Renal cortical epithelial cell (primary cell): ENCODE measurements around the gene CRACDL. TPM values are rescaled to one million over a fixed set of nuclear protein-coding genes. Genes with fewer than 3 reads are reported as not detected.
"Not testable (repeated sequence)": the region's sequence is repeated elsewhere in the genome, so short reads cannot be mapped to it uniquely, and the experiment has no call there.

ENCODE experiments used
- DNase-seq: peaks from one replicate; pipeline ENCODE4 v3.0.0-alpha.2; 2011; ENCODE audit warnings: low read depth
- total RNA-seq: library from RNA; depleted of rRNA; stranded (reverse); fragments of >200 nt; gene quantifications from 2 replicates; pipeline ENCODE4 v1.2.3, GENCODE V29; 2014

The CRACDL gene
- total RNA-seq, 1 donor from 2014 or later: 6.3 TPM

DNA sequence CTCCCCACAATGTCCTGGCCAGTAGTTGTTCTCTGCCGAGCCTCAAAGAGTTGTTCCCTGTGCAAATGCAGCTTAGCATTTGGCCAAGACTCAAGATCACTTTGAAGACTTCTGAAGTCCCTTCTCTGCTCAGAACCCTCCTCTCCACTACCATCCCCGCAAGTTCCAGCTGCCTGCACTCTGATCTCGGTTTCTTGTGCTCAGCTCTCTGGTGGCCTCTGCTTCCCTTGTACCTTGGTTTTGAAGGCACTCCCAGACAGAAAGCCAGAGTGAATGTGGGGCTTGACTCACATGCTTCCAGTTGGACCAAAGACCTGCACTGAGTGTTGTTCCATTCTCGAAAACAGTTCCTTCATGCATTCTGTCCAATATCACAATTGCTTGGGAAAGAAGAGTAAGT lies 28.6 kb downstream of the CRACDL start:
- DNase-seq: no peak

DNA sequence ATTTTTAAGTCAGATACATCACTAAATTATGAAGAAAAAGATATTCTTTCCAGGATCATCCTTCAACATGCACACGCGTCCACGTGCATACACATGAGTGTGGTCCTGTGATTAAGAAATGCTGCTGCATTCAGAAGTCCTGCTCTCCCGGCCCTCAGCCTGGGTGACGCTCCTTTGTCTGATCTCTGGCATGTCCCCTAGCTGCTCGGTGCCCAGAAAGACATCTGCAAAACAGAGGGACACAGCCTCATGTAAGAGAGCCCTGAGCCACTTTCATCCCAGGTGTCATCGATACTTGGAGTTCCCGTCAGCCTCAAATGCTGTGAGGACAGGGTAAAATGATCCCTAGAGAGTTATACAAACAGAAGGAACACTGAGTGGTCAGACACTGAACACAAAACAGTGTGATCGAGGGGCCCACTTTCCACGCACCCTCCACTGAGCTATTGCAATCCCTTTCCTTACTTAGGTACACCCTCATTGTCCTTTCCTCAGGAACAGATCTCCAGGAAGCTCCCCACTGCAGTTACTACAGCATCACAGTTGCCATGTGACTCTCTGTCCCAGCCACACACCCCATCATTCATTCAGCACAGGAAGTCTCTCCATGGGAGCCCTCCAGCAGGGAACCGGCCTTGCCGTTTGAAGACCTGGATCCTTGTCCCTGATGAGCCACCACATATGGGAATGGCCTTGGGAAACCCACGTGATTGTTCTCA lies 32.1 kb downstream of the CRACDL start:
- no peak for DNase-seq

- no peak for DNase-seq
These were observed 33.0 kb downstream of the CRACDL start for GRCh38 chr2:98903064-98903355.

DNA sequence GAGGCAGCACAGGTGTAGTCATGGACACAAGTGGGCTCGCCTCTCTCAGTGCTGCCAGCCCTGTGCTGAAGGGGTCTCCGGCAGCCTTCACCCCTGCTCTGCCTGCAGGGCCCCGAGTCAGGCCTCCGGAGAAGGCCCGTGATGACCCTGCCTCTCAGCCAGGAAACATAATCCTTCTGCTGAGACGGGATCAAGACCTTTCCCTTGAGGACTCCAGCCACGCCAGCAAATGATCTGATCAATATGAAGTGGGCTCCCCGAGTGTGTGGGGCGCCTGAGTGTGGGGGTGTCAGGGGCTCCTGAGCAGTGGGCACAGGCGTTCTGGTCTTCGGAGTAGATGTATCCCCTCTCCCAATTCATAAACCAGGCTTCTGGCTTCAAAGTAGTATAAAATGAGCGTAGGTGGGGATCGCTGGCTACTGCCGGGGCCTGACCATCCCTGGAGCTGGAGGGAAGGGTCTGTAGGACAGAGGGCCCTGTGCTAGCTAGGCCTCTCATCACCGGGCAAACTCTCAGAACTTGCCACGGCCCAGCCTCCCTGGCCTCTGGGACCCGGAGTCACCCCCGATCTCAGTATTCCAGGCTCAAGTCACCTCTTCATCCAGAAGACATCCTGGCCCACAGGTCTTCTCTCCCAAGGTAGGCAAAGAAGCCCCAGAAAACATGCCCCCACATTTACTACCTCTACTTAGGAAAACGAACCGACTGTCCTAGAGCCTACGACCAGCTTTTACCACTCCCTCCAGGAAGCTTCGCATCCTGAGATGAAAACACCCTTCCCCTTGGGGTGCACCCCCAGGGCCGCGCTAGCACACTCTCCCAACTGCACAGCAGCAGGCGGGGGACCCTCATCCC lies 33.6 kb downstream of the CRACDL start:
- no peak for DNase-seq

- DNase-seq: no peak
These were observed 34.3 kb downstream of the CRACDL start for GRCh38 chr2:98901702-98902101.

DNA sequence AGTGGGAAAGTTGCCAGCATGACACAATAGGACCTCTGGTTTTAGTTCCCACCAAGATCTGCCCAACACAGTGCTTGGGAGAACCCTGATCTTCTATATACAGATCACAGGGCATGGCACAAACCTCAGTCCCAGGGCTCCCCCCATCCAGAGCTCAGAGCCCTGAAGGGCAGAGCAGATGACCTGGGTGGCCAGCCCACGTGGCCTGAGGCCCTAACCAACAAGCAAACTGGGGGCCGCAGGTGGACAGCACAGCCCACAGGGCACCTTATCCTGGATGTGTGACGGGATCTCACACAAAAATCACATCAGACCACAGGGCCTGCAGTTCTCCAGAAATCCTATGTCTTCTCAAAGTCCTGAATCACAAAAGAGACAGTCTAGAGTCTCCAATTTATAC lies 34.7 kb downstream of the CRACDL start:
- no peak for DNase-seq

DNA sequence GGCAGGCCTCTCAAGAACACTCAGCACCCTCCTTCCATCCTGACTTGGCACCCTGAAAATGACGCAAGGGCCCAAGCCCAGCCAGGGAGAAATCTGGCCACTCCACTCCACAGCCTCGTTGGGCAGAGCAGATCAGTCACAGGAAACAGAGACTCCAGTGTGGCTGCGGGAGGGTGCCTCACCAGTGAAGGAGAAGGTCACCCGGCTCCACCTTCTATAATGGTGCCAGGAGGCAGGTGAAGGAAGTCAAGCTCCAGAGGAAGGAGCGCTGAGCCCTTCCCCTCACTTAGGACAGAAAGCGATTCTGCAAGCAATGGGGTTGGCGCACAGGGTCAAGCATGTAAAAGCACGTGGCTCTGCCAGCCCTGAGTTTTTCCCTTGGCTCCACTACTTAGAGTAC lies 35.3 kb downstream of the CRACDL start:
- DNase-seq: no peak

DNA sequence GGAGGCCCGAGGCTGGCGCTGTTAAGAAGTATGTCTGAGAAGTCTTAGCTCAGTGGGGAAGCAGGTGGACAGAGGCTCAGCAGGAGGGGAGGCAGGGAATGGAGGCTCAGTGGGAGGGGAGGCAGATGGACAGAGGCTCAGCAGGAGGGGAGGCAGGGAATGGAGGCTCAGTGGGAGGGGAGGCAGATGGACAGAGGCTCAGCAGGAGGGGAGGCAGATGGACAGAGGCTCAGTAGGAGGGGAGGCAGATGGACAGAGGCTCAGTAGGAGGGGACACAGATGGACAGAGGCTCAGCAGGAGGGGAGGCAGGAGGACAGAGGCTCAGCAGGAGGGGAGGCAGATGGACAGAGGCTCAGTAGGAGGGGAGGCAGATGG lies 36.3 kb downstream of the CRACDL start:
- DNase-seq: not testable (repeated sequence)

DNA sequence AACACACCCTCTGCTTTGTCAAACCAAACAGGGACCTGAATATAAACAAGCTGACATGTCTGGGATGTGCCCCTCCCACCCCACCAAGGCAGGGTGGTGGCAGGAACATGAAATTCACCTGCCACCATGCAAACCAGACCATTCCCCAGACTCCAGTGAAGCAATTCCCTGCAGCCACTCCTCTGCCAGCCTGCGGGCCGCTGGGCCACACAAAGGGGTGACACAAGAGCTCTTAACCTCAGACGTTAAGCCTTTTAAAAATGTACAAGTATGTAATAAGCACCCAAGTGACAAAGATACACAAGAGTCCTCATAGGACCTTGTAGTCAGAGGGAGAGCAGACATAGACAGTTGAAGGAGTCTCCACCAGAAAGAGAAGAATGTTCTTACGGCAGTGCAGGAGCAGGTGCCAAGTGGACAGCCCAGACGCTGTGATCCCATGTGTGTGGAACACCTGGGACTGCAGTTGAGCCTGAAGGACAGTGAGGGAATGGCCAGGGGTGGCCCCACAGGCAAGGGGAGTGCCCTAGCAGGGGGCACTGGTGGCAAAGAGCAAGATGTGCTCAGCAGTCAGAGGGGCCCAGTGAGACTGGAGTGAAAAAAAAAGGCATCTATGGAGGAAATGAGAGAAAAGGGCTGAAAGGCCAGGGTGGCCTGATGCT lies 36.9 kb downstream of the CRACDL start:
- DNase-seq: no peak

DNA sequence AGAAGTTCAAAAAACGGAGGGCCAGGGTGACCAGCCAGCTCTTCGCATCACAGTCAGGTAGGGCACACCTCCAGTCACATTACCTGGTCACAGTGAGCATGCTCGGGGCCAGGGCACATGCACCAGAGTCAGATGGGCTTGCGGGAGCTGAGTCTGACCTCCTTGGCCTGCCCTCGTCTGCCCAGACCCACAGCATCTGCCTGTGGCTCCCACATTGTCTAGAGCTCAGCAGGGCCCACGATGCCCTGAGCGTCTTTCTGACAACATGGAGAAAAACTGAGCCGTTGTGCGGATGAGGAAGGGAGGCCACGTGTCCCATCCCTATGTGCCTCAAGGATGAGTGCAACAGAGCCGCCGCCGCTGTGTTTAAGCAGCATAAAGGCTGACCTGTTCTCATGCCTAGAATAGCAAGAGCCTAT lies 37.6 kb downstream of the CRACDL start:
- DNase-seq: no peak

DNA sequence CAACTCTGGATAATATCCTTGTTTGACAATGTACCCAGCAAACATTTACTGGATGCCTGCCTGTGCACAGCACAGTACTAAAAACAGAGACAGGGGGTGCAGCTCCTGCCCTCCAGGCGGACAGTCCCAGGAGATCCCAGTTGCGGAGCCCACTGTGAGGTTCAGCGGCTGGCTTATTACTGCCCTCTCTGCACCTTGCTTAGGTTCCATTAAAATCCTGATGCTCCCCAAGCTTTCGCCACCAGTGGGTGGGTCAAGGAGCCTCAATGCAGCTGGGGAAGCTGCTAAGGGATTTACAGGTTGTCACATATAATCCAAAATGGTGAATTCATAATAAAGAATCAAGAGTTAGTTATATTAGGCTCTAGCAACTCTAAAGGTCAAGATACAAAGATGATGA lies 38.3 kb downstream of the CRACDL start:
- DNase-seq: no peak

DNA sequence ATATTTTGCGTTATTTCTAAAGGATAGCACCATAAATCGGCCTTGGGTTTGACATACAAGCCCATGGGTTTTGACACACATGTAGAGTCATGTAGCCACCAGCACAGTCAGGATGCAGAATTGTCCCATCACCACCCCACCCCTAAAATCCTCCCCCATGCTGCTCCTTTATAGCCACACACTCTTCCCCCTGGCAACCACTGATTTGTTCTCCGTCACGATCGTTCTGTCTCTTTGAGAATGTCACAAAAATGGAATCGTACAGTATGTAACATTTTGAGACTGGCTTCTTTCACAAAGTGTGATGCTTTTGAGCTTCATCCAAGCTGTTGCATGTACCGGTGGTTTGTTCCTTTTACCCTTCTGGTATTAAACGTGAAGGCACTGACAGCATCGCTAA lies 39.1 kb downstream of the CRACDL start:
- no peak for DNase-seq

DNA sequence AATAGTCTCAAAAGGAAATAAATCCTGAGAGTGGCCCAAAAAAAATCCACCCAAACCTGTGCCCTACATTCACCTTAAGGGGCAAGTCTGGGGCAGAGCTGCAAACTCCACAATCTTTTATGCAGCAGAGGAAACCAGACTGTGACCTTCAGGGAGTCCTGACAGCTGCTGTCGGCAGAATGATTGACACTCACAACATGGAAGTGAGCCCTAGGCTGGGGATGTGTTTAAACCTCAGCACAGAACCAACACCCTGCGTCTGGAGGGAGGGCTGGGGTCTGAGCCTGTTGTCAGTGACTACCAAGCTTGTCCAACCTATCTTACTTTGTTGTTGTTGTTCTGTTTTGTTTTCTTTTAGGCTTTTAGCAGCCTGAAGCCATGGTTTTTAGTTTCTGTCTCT lies 39.6 kb downstream of the CRACDL start:
- DNase-seq: no peak

GRCh38 chr2:98895901-98896300 lies 40.1 kb downstream of the CRACDL start:
- no peak for DNase-seq

DNA sequence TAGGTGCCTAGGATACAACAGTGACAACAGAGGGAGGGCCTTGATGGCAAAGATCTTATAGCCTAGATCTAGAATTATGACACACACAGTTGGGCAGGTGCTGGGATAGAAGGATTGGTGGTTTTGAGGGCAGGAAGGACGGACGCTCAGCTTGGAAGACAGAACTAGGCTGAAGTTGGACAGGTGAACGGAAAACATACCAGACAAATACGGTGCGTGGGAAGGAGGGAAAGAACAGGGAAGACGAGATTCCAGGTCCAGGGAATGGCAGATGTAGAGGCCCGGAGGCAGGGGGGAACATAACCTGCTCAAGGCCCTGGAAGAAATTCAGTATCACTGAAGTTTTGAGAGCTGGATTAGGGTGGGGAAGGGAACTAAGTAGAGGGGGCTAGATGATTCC lies 40.8 kb downstream of the CRACDL start:
- no peak for DNase-seq

DNA sequence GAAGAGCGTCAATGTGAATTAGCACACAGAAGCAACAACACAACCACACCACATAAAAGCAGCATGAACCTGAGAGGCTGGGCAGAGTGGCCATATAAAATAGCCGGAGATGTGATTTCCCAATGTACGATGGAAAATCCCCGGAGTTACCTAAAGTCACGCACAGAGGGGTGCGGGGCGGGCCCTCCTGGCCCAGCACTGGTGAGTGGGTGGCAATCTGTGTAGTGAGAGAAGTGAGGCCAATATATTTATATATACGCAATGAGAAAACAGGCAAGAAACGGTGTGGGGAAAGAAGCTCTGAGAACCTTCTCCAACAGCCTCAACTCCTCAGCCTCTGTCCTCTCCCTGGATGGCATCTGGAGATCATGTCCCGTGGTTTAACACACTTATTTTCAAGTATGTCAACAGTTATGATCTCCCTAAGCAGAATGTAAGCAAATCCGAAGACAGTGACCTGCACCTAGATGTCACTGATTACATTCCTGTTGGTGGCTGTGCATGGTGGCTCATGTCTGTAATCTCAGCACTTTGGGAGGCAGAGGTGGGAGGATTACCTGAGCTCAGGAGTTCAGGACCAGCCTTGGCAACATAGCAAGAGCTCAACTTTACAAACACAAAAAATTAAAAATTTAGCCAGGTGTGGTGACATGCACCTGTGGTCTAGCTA lies 41.6 kb downstream of the CRACDL start:
- no peak for DNase-seq

- no peak for DNase-seq
These were observed 42.1 kb downstream of the CRACDL start for GRCh38 chr2:98893911-98894321.

DNA sequence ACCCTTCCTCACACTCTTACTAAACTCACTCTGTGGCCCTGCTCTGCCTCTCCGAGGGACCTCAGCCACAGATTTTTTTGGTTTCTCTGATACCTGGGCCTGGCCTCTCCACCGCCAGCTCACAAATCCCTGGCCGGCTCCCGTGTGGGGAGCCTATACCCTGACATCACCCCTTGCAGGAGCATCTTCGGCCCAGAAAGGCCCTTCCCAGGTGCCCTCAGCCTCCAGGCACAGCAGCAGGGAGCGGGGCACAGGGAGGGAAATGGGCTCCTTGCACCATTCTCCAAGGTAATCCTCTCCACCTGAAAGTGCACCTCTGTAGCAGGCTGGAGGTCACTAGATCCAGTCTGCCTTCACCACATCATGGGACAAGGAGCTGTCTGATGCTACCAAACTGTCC lies 43.2 kb downstream of the CRACDL start:
- DNase-seq: no peak

- no peak for DNase-seq
These were observed 44.4 kb downstream of the CRACDL start for GRCh38 chr2:98891591-98891990.

DNA sequence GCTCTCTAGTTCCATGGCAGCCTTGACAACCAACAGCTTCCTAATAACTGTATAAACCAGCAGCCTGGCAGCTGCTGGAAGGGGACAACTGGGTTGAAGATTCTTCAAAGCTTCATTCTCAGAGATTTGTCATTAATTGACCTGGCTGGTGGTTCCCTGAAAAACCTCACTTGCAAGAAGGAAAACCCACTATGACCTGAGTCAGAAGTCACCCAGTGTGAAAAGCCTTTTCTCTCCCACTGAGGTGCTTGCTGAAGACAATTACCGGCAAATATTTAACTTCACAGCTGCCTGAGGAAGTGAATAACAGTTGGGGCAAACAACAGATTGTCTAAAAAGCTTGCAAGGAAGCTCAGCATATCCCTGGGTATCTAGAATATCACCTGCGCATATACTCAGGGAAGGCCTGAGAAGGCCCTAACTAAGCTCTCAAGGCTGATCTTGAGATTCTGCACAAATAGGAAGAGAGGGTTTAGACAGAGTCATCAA lies 49.9 kb downstream of the CRACDL start:
- peak; percentile 23 for DNase-seq

DNA sequence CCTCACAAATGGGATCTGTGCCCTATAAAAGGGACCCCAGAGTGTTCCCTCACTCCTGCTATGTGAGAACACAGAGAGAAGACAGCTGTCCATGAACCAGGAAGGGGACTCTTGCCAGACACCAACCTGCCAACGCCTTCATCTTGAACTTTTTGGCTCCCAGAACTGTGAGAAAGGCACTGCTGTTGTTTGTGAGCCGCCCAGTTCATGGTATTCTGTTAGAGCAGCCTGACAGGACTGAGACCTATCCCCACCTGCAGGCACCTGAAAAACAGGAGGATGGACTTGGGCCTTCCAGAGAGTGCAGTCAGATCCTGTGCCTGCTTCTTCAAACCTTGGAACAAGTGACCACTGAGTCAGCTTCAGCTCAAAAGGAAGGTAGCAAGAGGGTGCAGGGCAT lies 51.4 kb downstream of the CRACDL start:
- no peak for DNase-seq

DNA sequence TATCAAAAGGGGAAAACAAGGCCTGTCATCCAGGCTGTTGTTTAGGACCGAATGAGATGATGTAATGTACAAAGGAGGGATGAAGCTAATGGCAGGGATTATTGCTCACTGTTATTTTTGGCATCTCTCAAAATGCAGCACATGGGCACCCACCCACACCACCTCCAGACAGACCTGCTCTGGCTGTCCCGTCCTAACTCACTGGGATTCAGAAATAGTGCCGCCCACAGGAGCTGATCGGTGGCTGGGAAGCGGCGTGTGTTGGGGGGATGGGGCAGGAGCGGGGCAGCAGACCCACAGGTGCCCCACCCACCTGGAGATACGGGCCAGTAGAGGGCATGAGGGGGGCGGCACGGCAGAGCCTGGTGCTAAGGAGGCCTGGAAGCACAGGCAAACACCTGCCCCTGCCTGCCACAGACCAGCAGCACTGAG lies 52.2 kb downstream of the CRACDL start:
- DNase-seq: peak; percentile 29
